Stimulated activated CD8-positive, alpha-beta memory T cell treated with anti-CD3 and anti-CD28 coated beads, Interleukin-15, amount 100 ng/mL, for 1 hour (primary cell): ENCODE data around the gene ZNF385D.

Source experiments
- DNase-seq: peaks from one replicate; pipeline ENCODE4 v3.0.0-alpha.2; 2020; ENCODE audit warnings: low read depth

Gene ZNF385D

DNA sequence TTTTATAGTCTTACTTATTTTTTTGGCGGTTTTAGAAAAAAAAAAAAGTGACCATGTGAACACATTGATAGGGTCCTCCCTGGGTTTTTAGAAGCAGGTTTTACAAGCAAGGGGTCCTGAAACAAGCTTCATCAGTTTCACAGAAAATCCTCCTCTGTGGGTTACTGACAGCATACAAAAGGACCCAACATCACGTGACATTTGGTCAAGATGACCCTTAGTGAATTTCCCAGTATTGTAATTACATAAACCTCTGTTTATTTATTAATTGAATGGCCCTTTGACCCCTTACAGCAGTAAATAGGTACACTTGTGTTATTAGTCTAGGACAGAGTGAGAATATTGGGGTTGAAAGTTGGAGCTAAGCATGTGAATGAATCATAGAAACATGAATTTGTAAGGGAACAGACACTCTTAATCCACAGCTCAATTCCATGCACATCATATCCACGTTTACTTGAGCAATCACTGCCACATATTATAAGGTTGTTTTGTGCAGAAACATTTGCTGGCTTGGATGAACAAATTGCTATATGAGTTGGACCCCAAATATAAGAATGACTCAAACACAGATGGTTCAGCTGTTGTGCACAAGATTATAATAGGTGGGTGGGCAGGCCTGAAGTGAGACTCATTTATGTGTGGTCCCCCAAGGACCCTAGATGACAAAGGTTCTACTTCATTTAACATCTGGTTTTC is 137.5 kb downstream of the ZNF385D start:
- no peak for DNase-seq

DNA sequence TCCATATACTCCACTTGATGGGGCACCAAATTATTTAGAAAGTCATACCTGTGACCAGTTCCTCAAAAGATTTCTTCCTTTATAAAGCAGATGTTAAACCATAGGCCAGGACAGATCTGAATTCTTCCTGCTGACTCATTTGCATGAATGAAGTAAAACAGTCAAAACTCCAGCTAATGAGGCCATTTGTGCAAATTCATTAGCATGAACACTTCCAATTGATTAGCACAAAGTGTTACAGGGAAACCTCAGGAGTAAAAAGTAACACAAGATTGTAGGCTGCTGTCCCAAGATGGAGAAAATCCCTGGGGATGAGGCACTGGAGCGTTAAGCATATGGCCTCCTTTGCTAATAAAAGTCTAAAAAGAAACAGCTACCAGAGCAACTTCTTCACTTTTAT is 149.8 kb downstream of the ZNF385D start:
- DNase-seq = no peak

DNA sequence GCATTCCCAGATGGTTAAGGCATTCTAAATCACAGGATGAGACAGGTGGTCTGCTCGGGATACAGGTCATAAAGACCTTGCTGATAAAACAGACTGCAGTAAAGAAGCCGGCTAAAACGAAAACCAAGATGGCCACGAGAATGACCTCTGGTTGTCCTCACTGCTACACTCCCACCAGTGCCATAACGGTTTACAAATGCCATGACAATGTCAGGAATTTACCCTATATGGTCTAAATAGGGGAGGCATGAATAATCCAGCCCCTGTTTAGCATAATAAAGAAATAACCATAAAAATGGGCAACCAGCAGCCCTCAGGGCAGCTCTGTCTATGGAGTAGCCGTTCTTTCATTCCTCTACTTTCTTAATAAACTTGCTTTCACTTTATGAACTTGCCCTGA is 151.1 kb downstream of the ZNF385D start:
- no peak for DNase-seq

DNA sequence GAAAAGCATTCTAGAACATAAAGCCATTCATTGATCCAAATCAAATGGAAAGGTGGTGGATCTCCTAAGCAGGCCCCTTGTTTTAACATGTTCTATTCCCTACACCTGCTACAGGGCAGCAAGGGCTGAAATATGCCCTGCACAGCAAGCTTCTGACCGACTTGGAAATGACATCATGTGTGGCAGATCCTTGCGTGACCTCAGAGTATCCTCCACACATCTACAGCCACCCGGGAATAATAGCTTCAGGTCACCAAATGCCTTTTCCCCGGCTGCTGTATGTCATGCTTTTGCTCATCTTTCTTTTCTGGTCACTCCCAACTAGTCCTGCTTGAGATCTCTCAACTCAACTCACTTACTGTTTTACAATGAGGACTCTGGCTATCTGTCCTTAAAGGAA is 158.2 kb downstream of the ZNF385D start:
- no peak for DNase-seq

DNA sequence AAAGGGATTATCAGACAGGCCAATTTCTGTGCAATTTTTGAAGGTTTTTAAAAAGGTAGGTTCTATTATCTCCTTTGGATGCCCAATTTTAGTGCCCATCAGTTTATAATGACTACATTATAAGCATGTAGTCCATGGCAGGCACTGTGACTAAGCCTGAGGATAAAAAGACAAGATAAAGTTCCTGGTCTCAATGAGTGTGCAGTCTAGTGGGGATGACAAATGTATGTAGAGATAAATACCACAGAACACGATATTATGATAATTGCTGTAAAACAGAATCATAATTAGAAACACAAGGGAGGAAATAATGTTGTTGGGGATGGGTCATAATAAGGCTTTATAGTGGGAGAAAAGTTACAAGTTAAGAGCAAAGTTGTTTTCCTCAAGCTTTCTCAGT is 163.1 kb downstream of the ZNF385D start:
- DNase-seq = no peak

DNA sequence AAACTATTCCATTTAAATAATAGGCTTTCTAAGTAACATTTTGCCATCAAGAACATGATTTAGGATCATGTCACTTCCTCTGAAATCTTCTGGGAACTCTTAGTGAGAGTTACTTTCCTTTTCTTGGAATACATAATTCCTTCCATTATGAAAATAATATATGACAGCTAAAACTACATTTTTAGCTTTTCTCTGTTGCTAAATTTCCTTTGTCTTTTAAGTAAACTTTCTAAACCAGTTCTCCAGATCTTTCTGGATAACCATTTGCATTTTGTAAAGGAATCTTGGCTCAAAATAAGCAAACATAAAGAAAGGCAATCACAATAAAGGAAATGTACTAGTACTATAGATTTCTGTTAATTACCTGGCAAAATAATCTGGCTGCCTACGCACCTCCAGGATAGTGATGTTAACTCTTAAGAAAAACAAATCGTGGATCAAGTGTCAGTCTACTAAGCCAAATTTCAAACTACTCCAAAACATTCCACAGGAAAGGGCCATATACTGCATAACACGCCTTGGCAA is 165.7 kb downstream of the ZNF385D start:
- DNase-seq = no peak

DNA sequence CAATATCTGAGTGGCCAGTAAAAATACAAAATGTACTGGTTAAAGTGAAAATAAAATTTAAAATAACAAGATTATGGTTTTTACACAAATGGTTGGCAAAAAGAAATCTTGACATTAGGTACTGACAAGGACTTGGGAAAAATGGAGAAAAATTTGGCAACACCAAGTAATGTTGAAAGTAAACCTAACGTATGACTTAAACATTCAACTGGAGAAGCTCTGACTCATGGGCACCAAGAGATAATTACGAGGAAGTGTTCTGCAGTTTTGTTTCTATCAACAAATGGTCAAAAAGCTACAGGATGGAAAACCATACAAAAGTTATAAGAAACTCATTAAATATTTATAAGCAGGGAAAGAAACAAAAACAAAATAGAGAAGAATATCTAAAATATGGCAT is 177.7 kb downstream of the ZNF385D start:
- DNase-seq = no peak

DNA sequence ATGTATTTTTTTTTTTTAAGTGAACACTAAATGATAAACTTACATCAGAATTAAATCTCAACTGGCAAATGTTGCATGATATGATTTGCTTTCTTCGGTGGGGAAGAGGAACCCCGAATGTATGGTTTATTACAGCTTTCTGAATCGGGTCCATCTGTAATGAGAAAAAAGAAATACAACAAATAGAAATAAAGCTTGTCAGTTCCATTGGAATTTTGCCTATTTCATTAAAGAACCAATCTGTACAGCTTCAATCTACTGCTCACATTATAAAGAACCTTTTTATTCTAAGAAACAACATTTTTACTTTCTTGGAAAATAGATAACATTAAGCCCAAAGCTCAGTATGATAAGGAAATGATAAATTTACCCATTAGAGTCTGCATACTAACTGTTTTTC is 186.5 kb downstream of the ZNF385D start:
- no peak for DNase-seq

DNA sequence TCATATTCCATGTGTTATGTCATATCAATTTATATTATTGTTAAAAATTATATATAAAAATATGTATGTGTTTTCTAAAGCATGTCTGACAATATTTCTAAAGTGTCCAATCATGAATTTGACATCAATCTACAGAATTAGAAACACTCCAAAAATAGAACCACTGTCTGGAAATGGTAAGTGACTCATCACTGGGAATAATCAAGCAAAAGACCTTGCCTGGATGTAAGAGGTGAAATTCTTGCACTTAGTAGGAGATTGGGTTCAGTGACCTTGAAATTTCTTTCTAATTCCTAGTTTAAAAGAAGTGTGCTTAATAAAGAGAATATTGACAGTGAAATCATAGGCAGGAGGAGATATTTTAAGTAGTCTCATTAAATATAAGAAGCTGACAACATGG is 188.8 kb downstream of the ZNF385D start:
- DNase-seq = no peak

DNA sequence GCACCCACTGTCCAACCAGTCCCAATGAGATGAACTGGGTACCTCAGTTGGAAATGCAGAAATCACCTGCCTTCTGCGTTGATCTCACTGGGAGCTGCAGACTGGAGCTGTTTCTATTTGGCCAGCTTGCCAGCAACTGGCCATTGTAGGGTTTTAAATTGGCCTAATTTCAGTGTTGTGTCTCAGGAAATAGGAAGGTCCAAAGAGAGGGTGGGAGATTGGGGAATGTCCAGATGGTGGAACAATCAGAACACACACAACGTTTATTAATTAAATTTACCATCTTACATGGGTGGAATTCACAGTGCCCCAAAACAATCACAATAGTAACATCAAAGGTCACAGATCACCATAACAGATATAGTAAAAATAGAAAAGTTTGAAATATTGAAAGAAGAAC is 189.5 kb downstream of the ZNF385D start:
- DNase-seq = no peak

DNA sequence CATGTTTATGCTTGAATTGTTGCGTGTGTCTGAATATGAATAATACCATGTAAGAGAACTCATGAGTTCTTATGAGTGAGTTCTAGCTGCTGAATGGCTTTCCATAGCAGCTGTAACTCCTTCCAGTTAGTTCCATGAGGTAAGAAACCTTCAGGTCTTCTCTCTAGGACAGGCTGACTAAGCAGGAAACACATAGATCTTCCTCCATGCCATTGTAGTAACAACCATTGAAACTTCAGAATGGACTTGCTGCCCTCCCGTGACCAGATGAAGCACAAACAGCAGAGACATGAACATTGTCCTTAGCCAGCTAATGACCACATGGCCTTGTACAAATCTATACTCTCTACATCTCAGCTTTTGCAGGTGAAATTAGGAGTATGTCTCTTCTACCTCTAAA is 200.0 kb downstream of the ZNF385D start:
- DNase-seq = no peak

DNA sequence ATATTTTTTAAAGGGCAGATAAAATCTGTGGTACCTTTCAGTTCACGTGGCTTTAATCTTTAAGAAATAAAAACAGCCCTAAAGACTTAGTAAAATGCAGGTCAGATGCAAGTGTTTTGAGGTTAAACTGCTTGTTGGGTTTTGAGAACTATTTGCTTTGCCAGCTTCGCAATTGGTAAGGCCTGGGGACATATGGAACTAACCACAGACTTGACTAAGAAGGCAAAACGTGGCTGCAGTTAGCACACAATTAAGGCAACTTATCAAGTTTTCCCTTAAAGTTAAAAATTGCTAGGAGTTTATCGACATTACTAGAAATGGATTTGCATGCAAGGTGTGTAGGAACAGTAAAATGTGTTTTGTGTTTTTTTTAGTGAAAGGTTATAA is 206.9 kb downstream of the ZNF385D start:
- no peak for DNase-seq

DNA sequence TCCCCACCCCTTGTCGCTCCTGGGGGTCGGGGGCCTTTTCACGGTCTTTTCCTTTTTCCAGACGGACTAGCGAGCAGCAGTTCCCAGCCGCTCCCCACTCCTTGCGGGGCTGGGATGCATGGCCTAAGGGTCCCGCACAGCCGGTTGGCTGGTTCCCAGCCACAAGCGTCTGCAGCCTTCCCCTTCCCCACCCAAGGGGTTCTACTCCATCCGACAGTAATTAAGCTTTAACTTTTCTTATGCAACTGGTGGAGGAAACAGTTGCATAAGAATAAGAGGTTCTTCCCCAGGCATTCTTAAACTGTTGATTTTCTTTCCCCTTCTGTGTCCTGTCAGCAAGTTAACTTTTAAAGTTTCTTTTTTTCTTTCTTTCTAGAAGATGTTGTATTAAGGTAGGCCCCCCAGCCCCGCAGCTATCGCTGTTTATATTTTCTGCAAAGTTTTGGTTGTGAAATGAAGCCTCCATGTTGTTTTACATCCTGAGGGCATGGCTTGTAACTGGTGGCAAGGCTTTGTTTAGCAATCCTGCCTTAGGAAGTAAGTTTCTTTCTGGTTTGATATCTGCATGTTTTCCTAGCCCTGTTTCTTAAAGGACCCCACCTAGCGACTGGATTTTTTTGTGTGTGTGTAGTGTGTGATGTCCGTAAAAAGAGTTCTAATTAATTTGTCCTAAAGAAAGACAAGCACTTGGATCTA is 207.5 kb downstream of the ZNF385D start:
- no peak for DNase-seq

DNA sequence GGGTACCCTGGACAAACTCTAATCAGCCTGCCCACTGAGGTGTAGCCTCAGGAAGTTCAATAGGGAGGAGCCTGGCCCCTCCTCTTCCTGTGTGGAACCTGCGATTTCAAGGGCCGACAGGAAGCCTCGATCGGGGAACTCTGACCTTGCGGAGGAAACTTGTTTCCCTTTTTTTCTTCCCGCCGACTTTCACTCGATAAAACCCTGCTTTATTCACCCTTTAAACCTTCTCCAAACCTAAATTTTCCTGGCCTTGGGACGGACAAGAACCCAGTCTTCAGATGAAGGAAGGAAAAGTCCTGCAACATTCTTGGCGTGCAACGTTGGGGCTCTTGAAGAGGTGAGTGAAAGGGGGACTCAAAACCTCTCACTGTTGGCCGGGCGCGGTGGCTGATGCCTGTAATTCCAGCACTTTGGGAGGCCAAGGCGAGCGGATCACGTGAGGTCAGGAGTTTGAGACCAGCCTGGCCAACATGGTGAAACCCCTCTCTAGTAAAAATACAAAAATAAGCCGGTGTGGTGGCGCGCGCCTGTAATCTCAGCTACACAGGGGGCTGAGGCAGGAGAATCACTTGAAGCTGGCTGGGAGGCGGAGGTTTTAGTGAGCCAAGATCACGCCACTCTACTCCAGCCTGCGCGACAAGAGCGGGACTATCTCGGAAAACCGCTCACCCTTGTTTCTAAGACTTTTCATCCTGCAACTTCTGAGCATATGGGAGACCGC is 208.2 kb downstream of the ZNF385D start:
- no peak for DNase-seq

DNA sequence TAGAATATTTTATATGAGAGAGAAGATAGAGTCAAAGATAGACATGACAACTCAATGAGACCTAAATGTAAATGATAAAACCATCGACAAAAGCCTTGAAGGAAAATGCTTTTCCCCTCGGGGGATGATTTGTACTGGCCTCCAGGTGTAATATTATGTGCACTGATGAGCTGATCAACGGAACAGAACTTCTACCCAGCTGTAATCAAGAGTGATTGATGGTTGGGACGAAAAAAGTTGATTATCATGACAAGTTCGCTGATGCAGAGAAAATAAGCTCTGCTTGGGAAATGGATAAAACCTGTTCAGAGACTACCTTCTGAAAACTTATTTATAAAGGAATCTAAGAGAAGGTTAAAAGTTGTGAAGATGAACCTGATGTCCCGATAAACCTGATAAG is 210.7 kb downstream of the ZNF385D start:
- no peak for DNase-seq

DNA sequence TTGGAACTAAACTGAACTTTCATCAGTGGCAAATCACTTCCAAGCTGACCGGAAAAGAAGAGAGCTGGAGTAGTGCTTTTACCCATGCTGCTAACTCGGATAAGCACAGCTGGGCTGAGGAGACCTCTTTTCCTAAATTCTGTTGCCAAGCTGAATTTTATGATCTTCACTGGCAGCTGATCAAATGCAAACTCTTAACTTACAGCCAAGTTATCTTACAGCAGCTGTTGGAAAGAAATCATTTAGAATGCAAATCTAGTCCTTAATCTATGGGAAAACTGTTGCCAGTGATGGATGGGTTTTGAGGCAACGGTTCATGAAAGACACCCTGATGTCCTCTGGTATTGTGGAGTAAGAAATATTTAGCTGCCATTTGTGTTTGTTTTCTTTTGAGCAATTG is 216.5 kb downstream of the ZNF385D start:
- no peak for DNase-seq

DNA sequence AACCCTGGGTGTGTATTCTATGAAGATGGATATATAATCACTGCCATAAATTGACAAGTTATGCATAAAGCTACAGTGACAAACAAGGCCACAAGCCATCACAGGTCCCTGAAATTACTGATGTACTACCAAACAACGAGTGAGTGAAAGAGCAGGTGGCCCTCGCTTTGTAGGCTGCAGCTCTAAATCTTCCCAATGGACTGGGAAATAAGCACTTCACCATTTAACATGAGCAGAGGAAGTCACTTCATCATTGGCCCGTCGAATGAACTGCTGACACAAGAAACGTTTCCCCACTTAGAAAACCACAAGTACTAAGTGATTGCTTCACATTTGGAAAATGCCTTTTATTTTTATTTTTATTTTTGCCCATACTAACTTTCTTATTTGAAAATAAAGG is 218.0 kb downstream of the ZNF385D start:
- DNase-seq = no peak

DNA sequence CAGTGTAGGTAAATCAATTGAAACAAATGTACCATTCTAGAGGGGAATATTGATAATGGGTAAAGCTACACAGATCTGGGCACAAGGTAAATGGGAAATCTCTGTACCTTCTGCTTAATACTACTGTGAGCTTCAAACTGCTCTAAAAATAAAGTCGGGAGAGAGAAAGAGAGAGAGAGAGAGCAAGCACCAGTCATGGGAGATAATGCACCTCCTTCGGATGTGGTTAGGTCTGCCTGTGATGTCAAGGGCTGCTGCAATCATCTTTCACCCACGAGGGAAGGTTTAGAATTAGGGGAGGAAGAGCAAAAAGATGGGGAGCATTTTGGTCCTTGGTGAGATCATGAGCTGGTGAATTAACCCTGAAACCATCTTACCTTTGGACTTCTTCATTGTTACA is 219.1 kb downstream of the ZNF385D start:
- DNase-seq = no peak

DNA sequence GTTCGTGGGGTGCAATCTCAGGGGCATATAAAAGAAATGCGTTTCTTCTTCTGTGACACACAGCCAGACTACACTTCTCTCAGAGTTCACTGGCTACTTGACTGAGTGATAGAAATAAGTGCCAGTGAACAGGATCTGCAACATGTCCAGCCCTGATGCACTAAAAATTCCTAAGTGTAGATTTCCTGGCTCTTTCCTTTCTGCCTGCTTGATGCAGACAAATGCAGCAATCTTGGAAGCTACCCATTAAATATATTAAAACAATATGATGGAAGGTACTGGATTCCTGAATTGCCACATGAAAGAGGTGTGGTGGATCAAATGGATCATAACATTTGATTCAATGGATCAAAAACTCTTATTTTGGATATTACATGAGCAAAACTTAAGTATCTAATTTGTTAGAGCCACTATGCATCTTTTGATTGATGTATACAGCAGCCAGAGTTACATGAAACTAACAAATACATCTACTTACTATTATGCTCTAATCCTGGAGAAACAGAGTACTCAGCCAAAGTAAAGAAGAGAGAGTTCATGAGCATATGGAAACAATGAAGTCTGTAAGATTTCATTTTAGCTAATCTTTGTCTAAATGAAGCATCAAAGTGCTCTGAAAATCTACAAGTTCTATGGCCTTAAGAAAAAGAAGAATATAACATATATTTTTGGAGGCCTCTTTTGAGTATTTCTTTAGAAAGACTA is 222.6 kb downstream of the ZNF385D start:
- DNase-seq = no peak

DNA sequence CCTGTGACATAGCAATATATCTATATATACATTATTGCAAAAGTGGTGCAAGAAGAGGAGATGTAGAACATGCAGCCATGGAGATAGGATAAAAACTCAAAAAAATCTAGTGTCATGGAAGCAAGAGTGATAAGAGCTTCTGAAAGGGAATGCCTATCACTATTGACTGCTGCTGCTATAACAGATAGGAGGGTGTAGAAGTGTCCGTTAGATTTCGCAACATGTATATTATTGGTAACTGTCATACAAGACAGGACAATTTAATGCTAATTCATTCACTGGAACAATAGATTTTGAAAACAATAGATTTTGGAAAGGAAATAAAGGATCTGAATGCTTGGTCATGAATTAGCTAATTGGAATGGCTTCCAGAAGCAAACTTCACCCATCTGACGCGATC is 224.5 kb downstream of the ZNF385D start:
- no peak for DNase-seq

DNA sequence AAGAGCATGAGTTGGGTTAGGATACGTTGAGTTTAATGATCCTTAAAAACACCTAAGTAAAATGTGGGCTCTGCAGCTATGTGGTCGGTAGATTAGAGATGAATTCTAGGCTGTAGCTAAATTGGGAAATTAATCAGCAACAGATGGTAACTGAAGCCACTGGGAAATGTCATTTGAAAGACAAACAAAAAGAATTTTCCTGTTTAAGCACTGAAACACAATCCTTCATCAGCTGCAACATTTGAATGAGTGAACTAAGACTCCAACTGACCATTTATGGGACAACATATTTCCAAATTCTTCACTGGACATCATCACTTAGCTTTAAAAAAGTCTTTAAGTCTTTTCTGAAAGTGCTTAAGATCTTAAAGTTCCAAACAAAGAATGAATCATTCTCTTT is 226.9 kb downstream of the ZNF385D start:
- no peak for DNase-seq

DNA sequence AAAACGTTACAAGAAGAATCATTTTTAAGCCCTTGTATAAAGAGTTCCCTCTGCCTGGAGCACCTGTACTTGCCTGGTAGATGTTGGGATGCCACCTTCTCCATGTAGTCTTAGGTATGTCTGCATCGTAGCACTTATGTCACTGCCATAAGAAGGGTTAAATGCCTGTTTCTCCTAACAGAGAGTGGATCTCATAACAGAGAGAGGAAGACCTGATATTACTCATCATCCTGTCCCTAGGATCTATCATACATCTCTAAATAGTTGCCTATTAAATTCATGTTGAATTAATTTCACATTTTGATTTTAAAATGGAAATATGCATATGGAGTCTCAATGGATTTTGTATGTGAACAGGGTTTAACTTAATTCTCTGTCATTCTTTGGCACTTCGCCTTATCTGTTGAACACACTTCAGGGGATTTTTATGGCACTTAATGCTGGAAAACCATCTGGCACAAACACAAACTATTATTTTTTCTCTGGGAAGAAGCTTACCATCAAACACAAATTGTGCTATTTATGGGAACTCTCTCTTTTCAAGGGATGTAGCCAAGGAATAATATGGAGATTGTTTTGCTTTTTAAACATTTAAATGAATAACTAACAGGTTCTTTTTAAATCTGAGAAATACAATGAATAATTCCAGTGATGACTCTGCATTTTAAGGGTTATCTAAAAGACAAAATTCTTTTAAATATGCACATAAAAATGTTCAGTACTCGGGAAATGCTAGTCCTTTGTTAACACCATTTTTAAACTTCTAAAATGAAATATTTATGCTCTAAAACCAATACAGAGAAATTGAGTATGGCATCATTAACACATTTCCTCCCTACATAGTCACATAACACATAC is 230.7 kb downstream of the ZNF385D start:
- no peak for DNase-seq
